Kidney (tissue), 14 donors: ENCODE results near the gene EDA. TPM values are rescaled to one million over a fixed set of nuclear protein-coding genes. Genes with fewer than 3 reads are reported as not detected.

Experiments used
- DNase-seq, 5 donors: peaks; one replicate each; pipeline ENCODE4 v3.0.0-alpha.2; 2013 to 2020
- FAIRE-seq: peaks from 2 replicates; lab custom pipeline; 2012; peaks lifted over from hg19 to GRCh38; lab: Jason Lieb, UNC
- H3K27ac ChIP-seq, 2 donors: one replicate each; pipeline ENCODE4 v1.7.0; 2013; ENCODE audit warnings: low read depth in 2 of 2, low read length in 2 of 2, inconsistent platforms in 1 of 2
- H3K27me3 ChIP-seq: one replicate; pipeline ENCODE4 v1.7.1; 2013; ENCODE audit warnings: low read length, inconsistent platforms; ENCODE audit not compliant: control insufficient read depth, insufficient read depth
- H3K36me3 ChIP-seq, 3 donors: one replicate each; pipeline versions ENCODE4 v1.7.0 to v1.7.1; 2013; ENCODE audit warnings: low read length in 3 of 3, control low read depth in 1 of 3, inconsistent platforms in 1 of 3; ENCODE audit not compliant: insufficient read depth in 3 of 3, control insufficient read depth in 2 of 3
- H3K4me1 ChIP-seq, 3 donors: one replicate each; pipeline versions ENCODE4 v1.7.0 to v1.7.1; 2013; ENCODE audit warnings: low read length in 3 of 3, inconsistent platforms in 1 of 3, low read depth in 1 of 3; ENCODE audit not compliant: control insufficient read depth in 2 of 3, insufficient read depth in 2 of 3
- H3K4me3 ChIP-seq, 3 donors: one replicate each; pipeline versions ENCODE4 v1.7.0 to v1.8.1; 2013; ENCODE audit warnings: low read length in 3 of 3, control low read depth in 1 of 3, inconsistent platforms in 1 of 3
- H3K9ac ChIP-seq, 3 donors: one replicate each; pipeline versions ENCODE4 v1.7.0 to v1.7.1; 2013; ENCODE audit warnings: low read length in 3 of 3, control low read depth in 1 of 3, inconsistent platforms in 1 of 3
- H3K9me3 ChIP-seq, 3 donors: one replicate each; pipeline versions ENCODE4 v1.7.0 to v1.7.1; 2013; ENCODE audit warnings: low read length in 3 of 3, control low read depth in 1 of 3, inconsistent platforms in 1 of 3; ENCODE audit not compliant: control insufficient read depth in 2 of 3, insufficient read depth in 1 of 3
- CTCF ChIP-seq: IDR thresholded peaks from 3 replicates; pipeline ENCODE4 v1.5.1; 2012; ENCODE audit warnings: mild to moderate bottlenecking, moderate library complexity, borderline replicate concordance; ENCODE audit not compliant: insufficient read depth; ENCODE audit errors: extremely low read depth
- intact Hi-C: fragments of 100-400 bp; cut with DNase I; formaldehyde crosslinking; loops from one replicate; pipeline ENCODE4 v1.11.1; 2022
- polyA plus RNA-seq: library from polyadenylated mRNA; stranded (reverse); fragments of 350-450 nt; fragmentation: Illumina TruSeq; extraction: RNeasy Lipid Tissue Mini Kit (QIAGEN cat#74804); gene quantifications from one replicate; pipeline ENCODE4 v1.2.3, GENCODE V29; 2014; ENCODE audit warnings: low read depth, low replicate concordance; ENCODE audit not compliant: insufficient read depth
- total RNA-seq: library from RNA; stranded (reverse); fragmentation: NEBNext Ultra II Directional; extraction: Animal tissue kit (Norgen Biotek cat#: 25700); gene quantifications from one replicate; pipeline ENCODE4 v1.2.1, GENCODE V29; 2021
- donor health status: control.
- donor health status: control.
- donor health status: control.
- donor health status: control.
- donor health status: control.
- donor health status: DM: yes; HTN: yes; CAD: no.
- donor health status: Normal renal cell carcinoma (clear cell type).

EDA gene
- total and polyA plus RNA-seq, 2 donors from 2014 or later = 2.9 to 4.2 TPM

- intact Hi-C loops = no loop called here
- Histone ChIP-seq H3K9me3 (no peaks in the 10 kb centered on the region), H3K27ac (no peak within 1 kb of the TSS), H3K4me1 (no peaks in the 10 kb centered on the region), H3K4me3 (no peak within 1 kb of the TSS), H3K27me3 (no peaks in the 10 kb centered on the region), H3K36me3 (no peaks in the 10 kb centered on the region), H3K9ac (no peak within 1 kb of the TSS)
- no peak for TF ChIP-seq CTCF
- DNase-seq (no peak), FAIRE-seq (no peak)
Observed at GRCh38 chrX:70062076-70062475, 446.2 kb downstream of the EDA start, which contains the start of gene OTUD6A. Gene OTUD6A (plus strand): TSS chrX:70062457. CDS start chrX:70062525, 68 bp downstream.

- Histone ChIP-seq H3K4me3 (no peak overlapping the region), H3K27me3 (no peaks in the 10 kb centered on the region), H3K27ac (no peak overlapping the region), H3K36me3 (no peaks in the 10 kb centered on the region), H3K9ac (no peak overlapping the region), H3K9me3 (no peaks in the 10 kb centered on the region), H3K4me1 (no peaks in the 10 kb centered on the region)
- FAIRE-seq (no peak), DNase-seq (no peak)
- intact Hi-C loops = no loop called here
- TF ChIP-seq CTCF = no peak
Observed at GRCh38 chrX:70062961-70063550, 447.1 kb downstream of the EDA start.

GRCh38 chrX:70066646-70067045 is 450.7 kb downstream of the EDA start:
- no peak overlapping the region for H3K9ac ChIP-seq
- no peak overlapping the region for H3K4me3 ChIP-seq
- DNase-seq (no peak), FAIRE-seq (no peak)
- intact Hi-C loops = no loop called here
- no peak overlapping the region for H3K27ac ChIP-seq
- H3K4me1 ChIP-seq = no peaks in the 10 kb centered on the region
- H3K27me3 ChIP-seq = no peaks in the 10 kb centered on the region
- no peaks in the 10 kb centered on the region for H3K9me3 ChIP-seq
- H3K36me3 ChIP-seq = no peaks in the 10 kb centered on the region
- no peak for TF ChIP-seq CTCF

- intact Hi-C loops = no loop called here
- no peaks in the 10 kb centered on the region for H3K27me3 ChIP-seq
- H3K36me3 ChIP-seq = no peaks in the 10 kb centered on the region
- no peak for FAIRE-seq
- no peak overlapping the region for H3K4me3 ChIP-seq
- no peaks in the 10 kb centered on the region for H3K9me3 ChIP-seq
- H3K9ac ChIP-seq = no peak overlapping the region
- TF ChIP-seq CTCF = no peak
- no peak overlapping the region for H3K27ac ChIP-seq
- no peaks in the 10 kb centered on the region for H3K4me1 ChIP-seq
- DNase-seq = no peak
Observed at GRCh38 chrX:70079297-70079696, 463.4 kb downstream of the EDA start.
